A549 (cell line): ENCODE results near the gene CEP63.

ENCODE experiments used
- CTCF ChIP-seq: fragments of >200 bp; sonication (Bioruptor Twin); formaldehyde crosslinking; IDR thresholded peaks from 3 replicates; pipeline ENCODE4 v1.5.1; 2016
- HOXA7 ChIP-seq: fragments of 250-450 bp; sonication (Bioruptor Pico); IDR thresholded peaks from 2 replicates; pipeline ENCODE4 v1.5.0; 2020; ENCODE audit warnings: mild to moderate bottlenecking, moderate library complexity

GRCh38 chr3:134517791-134518190, 31.9 kb downstream of the CEP63 start:
- TF ChIP-seq HOXA7 (CRISPR knock-in tag) (no peak), CTCF (no peak)
